HG03521 (cell line): Measurements from ENCODE around the gene GRID2.
A peak's percentile ranks its signal among the peaks of the same experiment; 100 is the strongest.
"Not testable (repeated sequence)": the region's sequence is repeated elsewhere in the genome, so short reads cannot be mapped to it uniquely, and the experiment has no call there.

ENCODE experiments used
- ATAC-seq: cut with Tn5 transposase; IDR thresholded peaks from one replicate; pipeline ENCODE4 v1.9.1; 2021; ENCODE audit warnings: mild to moderate bottlenecking, moderate library complexity; ENCODE audit not compliant: unreplicated experiment

The GRID2 gene

GRCh38 chr4:92305148-92305877 lies 1.5 kb downstream of the GRID2 start:
- no peak for ATAC-seq

- ATAC-seq = no peak
Observed at GRCh38 chr4:92305878-92306520, 2.2 kb downstream of the GRID2 start.

GRCh38 chr4:92307181-92307580 lies 3.4 kb downstream of the GRID2 start:
- ATAC-seq = no peak

GRCh38 chr4:92307866-92308265 lies 4.1 kb downstream of the GRID2 start:
- ATAC-seq = no peak

GRCh38 chr4:92317047-92317446 lies 13.3 kb downstream of the GRID2 start:
- no peak for ATAC-seq

- ATAC-seq = no peak
Observed at GRCh38 chr4:92328095-92328494, 24.3 kb downstream of the GRID2 start.

GRCh38 chr4:92333016-92333415 lies 29.2 kb downstream of the GRID2 start:
- ATAC-seq = no peak

GRCh38 chr4:92334716-92335350 lies 31.1 kb downstream of the GRID2 start:
- no peak for ATAC-seq

- ATAC-seq = no peak
Observed at GRCh38 chr4:92339676-92340075, 35.9 kb downstream of the GRID2 start.

GRCh38 chr4:92344216-92344615 lies 40.5 kb downstream of the GRID2 start:
- ATAC-seq = no peak

GRCh38 chr4:92346289-92346688 lies 42.5 kb downstream of the GRID2 start:
- ATAC-seq = no peak

- no peak for ATAC-seq
Observed at GRCh38 chr4:92357966-92358365, 54.2 kb downstream of the GRID2 start.

- no peak for ATAC-seq
Observed at GRCh38 chr4:92359491-92359890, 55.7 kb downstream of the GRID2 start.

GRCh38 chr4:92362028-92362427 lies 58.3 kb downstream of the GRID2 start:
- no peak for ATAC-seq

GRCh38 chr4:92368653-92369052 lies 64.9 kb downstream of the GRID2 start:
- ATAC-seq = no peak

GRCh38 chr4:92381616-92382015 lies 77.8 kb downstream of the GRID2 start:
- ATAC-seq = no peak

- ATAC-seq = no peak
Observed at GRCh38 chr4:92382128-92382527, 78.4 kb downstream of the GRID2 start.

- peak; percentile 53 for ATAC-seq
Observed at GRCh38 chr4:92387459-92388069, 83.8 kb downstream of the GRID2 start.

GRCh38 chr4:92399032-92399431 lies 95.3 kb downstream of the GRID2 start:
- ATAC-seq = no peak

- ATAC-seq = not testable (repeated sequence)
Observed at GRCh38 chr4:92403525-92403924, 99.8 kb downstream of the GRID2 start.

GRCh38 chr4:92406488-92406887 lies 102.7 kb downstream of the GRID2 start:
- no peak for ATAC-seq

- ATAC-seq = no peak
Observed at GRCh38 chr4:92421920-92422319, 118.2 kb downstream of the GRID2 start.
